ENCODE measurements around the gene ETNK1. TPM values are rescaled to one million over a fixed set of nuclear protein-coding genes. Genes with fewer than 3 reads are reported as not detected.

ETNK1 gene
- 19.1 and 53.7 TPM in 2 replicates for total RNA-seq

GRCh38 chr12:22624870-22625761 lies at the start of gene ETNK1:
Gene ETNK1 (plus strand): TSS chr12:22625171. CDS start chr12:22625431, 260 bp downstream.

Other genes starting within 250 kb of the ETNK1 start
- 10.6 and 11.3 TPM in 2 replicates for gene C2CD5, start 80.6 kb upstream of the ETNK1 start, total RNA-seq